Ovary (tissue), 9 donors: Measurements from ENCODE around the gene HSD17B8. TPM values are rescaled to one million over a fixed set of nuclear protein-coding genes. Genes with fewer than 3 reads are reported as not detected.
A peak's percentile ranks its signal among the peaks of the same experiment; 100 is the strongest.

Experiments used
- DNase-seq, 5 donors: peaks; one replicate each; pipeline ENCODE4 v3.0.0-alpha.2; 2019 to 2020
- H3K27ac ChIP-seq, 2 donors: fragments of 200-600 bp; one replicate each; pipeline versions ENCODE4 v1.5.1 to v1.8.0; 2019 to 2022
- H3K27me3 ChIP-seq: fragments of 200-600 bp; one replicate; pipeline ENCODE4 v1.8.0; 2022
- H3K36me3 ChIP-seq: fragments of 200-600 bp; sonication (generic); one replicate; pipeline ENCODE4 v1.5.1; 2019
- H3K4me1 ChIP-seq: one replicate; pipeline ENCODE4 v1.8.1; 2013; ENCODE audit warnings: mild to moderate bottlenecking, moderate library complexity; ENCODE audit not compliant: insufficient read depth
- H3K4me3 ChIP-seq: fragments of 200-600 bp; sonication (generic); one replicate; pipeline ENCODE4 v1.5.1; 2017
- H3K9me3 ChIP-seq, 2 donors: fragments of 200-600 bp in 1 of 2; sonication (generic) in 1 of 2; one replicate each; pipeline versions ENCODE4 v1.5.1 to v1.8.1; 2013 to 2019; ENCODE audit warnings: mild to moderate bottlenecking in 1 of 2, moderate library complexity in 1 of 2
- CTCF ChIP-seq, 3 donors: fragments of 450-650 bp in 2 of 3; fragments of 200-600 bp in 1 of 3; IDR thresholded peaks; one replicate each; pipeline versions ENCODE4 v1.5.1 to v1.8.0; 2016 to 2022; ENCODE audit warnings: antibody characterized with exemption in 3 of 3, mild to moderate bottlenecking in 1 of 3
- EP300 ChIP-seq: sonication (generic); formaldehyde crosslinking; IDR thresholded peaks from one replicate; pipeline ENCODE4 v1.6.1; 2017; ENCODE audit warnings: antibody characterized with exemption
- POLR2A ChIP-seq: fragments of 450-650 bp; IDR thresholded peaks from one replicate; pipeline ENCODE4 v1.6.1; 2017; ENCODE audit warnings: antibody characterized with exemption, mild to moderate bottlenecking, moderate library complexity
- WGBS, 3 donors: extraction: QIAGEN DNeasy Blood & Tissue Kit in 1 of 3; methylation state at CpG; one replicate each; pipeline versions ENCODE4 v1.1.5 to v1.1.7; 2013 to 2017; 5-methylcytosine and 5-hydroxymethylcytosine counted together
- intact Hi-C, 4 donors: fragments of 100-400 bp; cut with DNase I; formaldehyde crosslinking; loops; one replicate each; pipeline versions ENCODE4 v1.11.0 to v1.15.1; 2022 to 2023
- polyA plus RNA-seq, 2 donors: library from polyadenylated mRNA; stranded (reverse); fragments of 200-250 nt in 1 of 2; fragments of 350-450 nt in 1 of 2; fragmentation: Illumina TruSeq in 1 of 2; extraction: RNeasy Lipid Tissue Mini Kit (QIAGEN cat#74804) in 1 of 2; gene quantifications; one replicate each; pipeline ENCODE4 v1.2.3, GENCODE V29; 2013 to 2014
- total RNA-seq, 7 donors: library from RNA; depleted of rRNA in 2 of 7; stranded (reverse); fragments of >200 nt in 2 of 7; fragmentation: NEBNext Ultra II Directional in 3 of 7; extraction: Animal tissue kit (Norgen Biotek cat#: 25700) in 3 of 7; gene quantifications; one replicate each; pipeline versions ENCODE4 v1.1.0 to v1.2.4, GENCODE V29; 2016 to 2023
- donor health status: DM: no; HTN: no; CAD: no; lungs with moderate emphysema.
- donor health status: DM: no; HTN: no; CAD: no.
- donor health status: Bipolar disorder and iron deficiency.
- donor health status: DM: yes; HTN: yes; CAD: no.
- donor health status: DM: no; HTN: no; CAD: no.
- donor health status: DM: yes; HTN: yes; CAD: no.

Gene HSD17B8
- total and polyA plus RNA-seq, 9 donors = 4.0 to 18.4 (median 8.8) TPM

DNA sequence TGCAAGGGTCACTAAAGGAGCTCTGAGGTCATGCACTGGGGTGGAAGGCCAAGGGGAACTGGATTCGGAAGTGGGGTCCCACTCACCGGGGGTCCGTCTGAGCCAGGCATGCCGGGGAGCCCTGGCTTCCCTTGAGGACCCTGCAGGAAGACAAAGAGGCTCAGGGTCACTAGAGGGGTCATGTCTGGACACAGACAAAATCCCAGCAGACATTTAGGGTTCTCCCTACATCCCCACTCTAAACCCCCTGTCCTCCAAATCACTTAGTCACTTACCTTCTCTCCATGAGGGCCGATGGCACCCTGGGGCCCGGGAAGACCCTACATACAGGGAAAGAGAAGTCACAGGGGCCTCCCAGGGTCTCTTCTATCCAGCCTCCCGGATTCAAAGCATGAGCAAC lies 27.5 kb upstream of the HSD17B8 start:
- TF ChIP-seq CTCF (IDR thresholded peaks at IDR 0.05) = no peak
- TF ChIP-seq EP300 = no peak
- no peak for TF ChIP-seq POLR2A
- Histone ChIP-seq H3K27ac (no peak overlapping the region), H3K36me3 (no peaks in the 10 kb centered on the region), H3K4me3 (no peak overlapping the region), H3K4me1 (no peaks in the 10 kb centered on the region), H3K9me3 (no peaks in the 10 kb centered on the region), H3K27me3 (no peaks in the 10 kb centered on the region)
- WGBS, 3 donors = 92 to 94% (median 93%) methylated on average over 7 of the region's 7 CpGs
- no peak for DNase-seq
- intact Hi-C loops = no loop called here

- peak in 1 of 5 donors; percentile 10 for DNase-seq
- intact Hi-C loops = no loop called here
- Histone ChIP-seq H3K27ac (no peak overlapping the region), H3K9me3 (no peaks in the 10 kb centered on the region), H3K27me3 (no peaks in the 10 kb centered on the region), H3K36me3 (no peaks in the 10 kb centered on the region), H3K4me3 (no peak overlapping the region), H3K4me1 (no peaks in the 10 kb centered on the region)
- TF ChIP-seq POLR2A (no peak), CTCF (IDR thresholded peaks at IDR 0.05) (no peak), EP300 (no peak)
- 76 to 85% (median 78%) methylated on average over 19 of the region's 19 CpGs for WGBS, 3 donors
These were observed 26.7 kb upstream of the HSD17B8 start for GRCh38 chr6:33177552-33178446.

DNA sequence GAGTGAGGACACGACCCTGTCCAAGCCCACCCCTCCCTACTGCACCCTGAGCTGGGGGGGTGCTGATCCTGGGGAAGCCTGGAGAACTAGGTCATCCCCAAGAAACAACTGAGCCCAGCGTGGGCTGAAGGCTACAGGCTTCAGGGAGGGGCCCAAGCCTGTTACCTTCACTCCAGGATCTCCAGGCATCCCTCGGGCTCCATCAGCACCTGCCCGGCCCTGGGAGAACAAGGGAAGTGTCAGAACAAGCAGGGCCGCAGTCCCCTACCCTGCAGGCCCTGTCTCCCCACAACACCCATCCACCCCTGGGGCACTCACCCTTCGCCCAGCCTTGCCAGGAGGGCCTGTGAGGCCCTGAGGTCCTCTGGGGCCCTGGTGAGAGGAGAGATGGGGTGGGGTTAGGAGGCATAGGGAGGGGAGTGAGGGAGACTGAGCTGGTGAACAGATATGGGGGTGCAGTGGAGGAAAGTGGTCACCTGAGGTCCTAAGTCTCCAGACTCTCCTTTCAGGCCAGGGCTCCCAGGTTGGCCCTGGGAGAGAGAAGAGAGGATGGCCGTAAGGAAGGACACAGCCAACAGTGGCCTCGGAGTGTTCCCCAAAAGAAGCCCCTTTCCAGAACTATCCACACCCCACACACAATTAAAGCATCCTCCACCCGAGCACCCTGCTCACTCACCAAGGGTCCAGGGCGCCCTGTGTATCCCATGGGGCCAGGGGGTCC lies 25.5 kb upstream of the HSD17B8 start:
- TF ChIP-seq CTCF (IDR thresholded peaks at IDR 0.05) (no peak), POLR2A (no peak), EP300 (no peak)
- intact Hi-C loops = no loop called here
- WGBS, 3 donors = 83 to 89% (median 87%) methylated on average over 10 of the region's 10 CpGs
- DNase-seq = no peak
- Histone ChIP-seq H3K4me1 (no peaks in the 10 kb centered on the region), H3K4me3 (no peak overlapping the region), H3K36me3 (no peaks in the 10 kb centered on the region), H3K27me3 (no peaks in the 10 kb centered on the region), H3K27ac (no peak overlapping the region), H3K9me3 (no peaks in the 10 kb centered on the region)

DNA sequence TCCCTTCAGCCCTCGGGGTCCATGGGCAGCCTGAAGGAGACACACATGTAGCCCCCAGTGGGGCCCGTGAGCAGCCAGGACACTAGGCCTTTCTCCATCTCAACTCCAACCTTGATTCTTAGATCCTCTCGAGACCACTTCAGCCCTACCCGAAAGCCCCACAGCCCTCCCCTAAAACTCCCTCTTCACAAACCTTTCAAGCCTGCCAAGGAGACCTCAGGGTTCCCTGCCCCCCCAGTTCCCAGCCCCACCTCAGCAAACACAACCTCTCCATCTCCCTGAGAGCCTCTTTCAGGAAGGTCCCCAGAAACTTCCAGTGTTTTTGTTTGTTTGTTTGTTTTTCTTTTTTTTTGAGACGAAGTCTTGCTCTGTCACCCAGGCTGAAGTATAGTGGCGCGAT lies 23.3 kb upstream of the HSD17B8 start:
- intact Hi-C loops = no loop called here
- Histone ChIP-seq H3K27me3 (no peaks in the 10 kb centered on the region), H3K9me3 (no peaks in the 10 kb centered on the region), H3K27ac (no peak overlapping the region), H3K36me3 (no peaks in the 10 kb centered on the region), H3K4me3 (no peak overlapping the region), H3K4me1 (no peaks in the 10 kb centered on the region)
- no peak for DNase-seq
- no peak for TF ChIP-seq EP300
- no peak for TF ChIP-seq CTCF (IDR thresholded peaks at IDR 0.05)
- TF ChIP-seq POLR2A = no peak
- WGBS, 3 donors = 81 to 90% (median 87%) methylated on average over 7 of the region's 7 CpGs
